HEK293 (cell line): ENCODE measurements around the gene DDX42.

ENCODE experiments used
- CTCF ChIA-PET: fragments of 350-600 bp; formaldehyde crosslinking; extraction: SDS; loops from one replicate; lab custom pipeline; 2021; ENCODE audit warnings: antibody characterized with exemption; lab: Yijun Ruan, JAX
- POLR2A ChIA-PET: fragments of 300-600 bp; formaldehyde crosslinking; extraction: SDS; loops from one replicate; lab custom pipeline; 2020; ENCODE audit warnings: antibody characterized with exemption, inconsistent platforms; lab: Yijun Ruan, JAX
- H3K27ac ChIP-seq: fragments of 200-500 bp; sonication (Bioruptor generic); 2 replicates; pipeline ENCODE4 v1.5.1; 2014; ENCODE audit warnings: low read depth, low read length, control low read depth, inconsistent platforms; ENCODE audit errors: extremely low read depth
- H3K36me3 ChIP-seq, 2 experiments: fragments of 200-500 bp in 1 of 2; sonication (Bioruptor generic) in 1 of 2; 1 replicate in 1 of 2; 2 replicates in 1 of 2; pipeline ENCODE4 v1.5.1; 2014 to 2017; ENCODE audit warnings: inconsistent platforms in 2 of 2, low read length in 2 of 2; ENCODE audit not compliant: control insufficient read depth in 2 of 2, insufficient read depth in 1 of 2
- H3K4me1 ChIP-seq: fragments of 200-500 bp; sonication (Bioruptor generic); 2 replicates; pipeline ENCODE4 v1.5.1; 2014; ENCODE audit warnings: mild to moderate bottlenecking, low read length, inconsistent platforms; ENCODE audit not compliant: control insufficient read depth, insufficient read depth
- H3K4me3 ChIP-seq: 2 replicates; pipeline ENCODE4 v1.5.1; 2011; ENCODE audit warnings: low read depth, mild to moderate bottlenecking, control low read depth, low read length, moderate library complexity
- H3K9me3 ChIP-seq: fragments of 200-500 bp; sonication (Bioruptor generic); 2 replicates; pipeline ENCODE4 v1.5.1; 2014; ENCODE audit warnings: low read depth, low read length, inconsistent platforms; ENCODE audit not compliant: control insufficient read depth, insufficient read depth
- BCL11B ChIP-seq: fragments of 450-650 bp; formaldehyde crosslinking; IDR thresholded peaks from 2 replicates; pipeline ENCODE4 v1.5.1; 2016; ENCODE audit warnings: low read depth, missing biosample characterization, missing genetic modification characterization
- IKZF3 ChIP-seq: fragments of 450-650 bp; IDR thresholded peaks from 2 replicates; pipeline ENCODE4 v1.5.0; 2018; ENCODE audit warnings: missing biosample characterization, mild to moderate bottlenecking, missing genetic modification characterization, moderate library complexity
- ZBTB48 ChIP-seq: fragments of 450-650 bp; formaldehyde crosslinking; IDR thresholded peaks from 2 replicates; pipeline ENCODE4 v1.5.1; 2016; ENCODE audit warnings: missing biosample characterization, missing genetic modification characterization
- ZBTB7A ChIP-seq: fragments of 450-650 bp; formaldehyde crosslinking; IDR thresholded peaks from 2 replicates; pipeline ENCODE4 v1.5.1; 2016; ENCODE audit warnings: low read depth, missing biosample characterization, missing genetic modification characterization
- ZNF10 ChIP-seq: fragments of 450-650 bp; formaldehyde crosslinking; IDR thresholded peaks from 2 replicates; pipeline ENCODE4 v1.5.1; 2017; ENCODE audit warnings: missing biosample characterization, missing genetic modification characterization
- ZNF148 ChIP-seq: fragments of 450-650 bp; formaldehyde crosslinking; IDR thresholded peaks from 2 replicates; pipeline ENCODE4 v1.5.0; 2017; ENCODE audit warnings: missing biosample characterization, missing genetic modification characterization, borderline replicate concordance
- ZNF18 ChIP-seq: fragments of 450-650 bp; formaldehyde crosslinking; IDR thresholded peaks from 2 replicates; pipeline ENCODE4 v1.5.1; 2016; ENCODE audit warnings: missing biosample characterization, missing genetic modification characterization
- ZNF324 ChIP-seq: fragments of 450-650 bp; formaldehyde crosslinking; IDR thresholded peaks from 2 replicates; pipeline ENCODE4 v1.5.1; 2016; ENCODE audit warnings: missing biosample characterization, missing genetic modification characterization
- ZNF354C ChIP-seq: fragments of 450-650 bp; formaldehyde crosslinking; IDR thresholded peaks from 2 replicates; pipeline ENCODE4 v1.5.1; 2016; ENCODE audit warnings: missing biosample characterization, missing genetic modification characterization, low read depth, borderline replicate concordance
- ZNF426 ChIP-seq: fragments of 450-650 bp; formaldehyde crosslinking; IDR thresholded peaks from 2 replicates; pipeline ENCODE4 v1.5.1; 2017; ENCODE audit warnings: missing biosample characterization, missing genetic modification characterization, mild to moderate bottlenecking, inconsistent platforms, moderate library complexity
- ZNF555 ChIP-seq: fragments of 450-650 bp; formaldehyde crosslinking; conservative IDR thresholded peaks from 2 replicates; pipeline ENCODE4 v1.5.1; 2017; ENCODE audit warnings: missing biosample characterization, mild to moderate bottlenecking, missing genetic modification characterization, inconsistent platforms
- ZNF660 ChIP-seq: fragments of 450-650 bp; IDR thresholded peaks from 2 replicates; pipeline ENCODE4 v1.5.1; 2018; ENCODE audit warnings: missing biosample characterization, mild to moderate bottlenecking, missing genetic modification characterization
- ZNF670 ChIP-seq: fragments of 450-650 bp; formaldehyde crosslinking; IDR thresholded peaks from 2 replicates; pipeline ENCODE4 v1.5.1; 2016; ENCODE audit warnings: missing biosample characterization, missing genetic modification characterization, low read depth
- ZSCAN23 ChIP-seq: fragments of 450-650 bp; formaldehyde crosslinking; IDR thresholded peaks from 2 replicates; pipeline ENCODE4 v1.5.1; 2016; ENCODE audit warnings: missing biosample characterization, missing genetic modification characterization
- TF ChIP-seq, protein P1 (sequence below): IDR thresholded peaks from 2 replicates; pipeline ENCODE4 v1.6.1; 2011; ENCODE audit warnings: mild to moderate bottlenecking, low read depth, low read length, borderline replicate concordance
- TF ChIP-seq, protein P2 (sequence below): fragments of 450-650 bp; IDR thresholded peaks from 2 replicates; pipeline ENCODE4 v1.5.1; 2018; ENCODE audit warnings: missing biosample characterization, missing genetic modification characterization

The DDX42 gene

GRCh38 chr17:63774141-63774968 lies at the start of gene DDX42 (continued):
- no peak for TF ChIP-seq BCL11B (tag by site-specific recombination)
- TF ChIP-seq IKZF3 (tag by site-specific recombination): no peak
- no peak for TF ChIP-seq ZNF660
- TF ChIP-seq ZNF555 (tag by site-specific recombination): no peak
- TF ChIP-seq ZNF324 (tag by site-specific recombination): no peak
- no peak for TF ChIP-seq ZBTB48 (tag by site-specific recombination)
- no peak for TF ChIP-seq ZNF354C
- TF ChIP-seq, protein P1, sequence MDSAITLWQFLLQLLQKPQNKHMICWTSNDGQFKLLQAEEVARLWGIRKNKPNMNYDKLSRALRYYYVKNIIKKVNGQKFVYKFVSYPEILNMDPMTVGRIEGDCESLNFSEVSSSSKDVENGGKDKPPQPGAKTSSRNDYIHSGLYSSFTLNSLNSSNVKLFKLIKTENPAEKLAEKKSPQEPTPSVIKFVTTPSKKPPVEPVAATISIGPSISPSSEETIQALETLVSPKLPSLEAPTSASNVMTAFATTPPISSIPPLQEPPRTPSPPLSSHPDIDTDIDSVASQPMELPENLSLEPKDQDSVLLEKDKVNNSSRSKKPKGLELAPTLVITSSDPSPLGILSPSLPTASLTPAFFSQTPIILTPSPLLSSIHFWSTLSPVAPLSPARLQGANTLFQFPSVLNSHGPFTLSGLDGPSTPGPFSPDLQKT: no peak
- no peak for TF ChIP-seq ZNF18 (tag by site-specific recombination)
- no peak for TF ChIP-seq ZSCAN23 (tag by site-specific recombination)
- no peak for TF ChIP-seq ZNF10 (tag by site-specific recombination)
- TF ChIP-seq, protein P2, sequence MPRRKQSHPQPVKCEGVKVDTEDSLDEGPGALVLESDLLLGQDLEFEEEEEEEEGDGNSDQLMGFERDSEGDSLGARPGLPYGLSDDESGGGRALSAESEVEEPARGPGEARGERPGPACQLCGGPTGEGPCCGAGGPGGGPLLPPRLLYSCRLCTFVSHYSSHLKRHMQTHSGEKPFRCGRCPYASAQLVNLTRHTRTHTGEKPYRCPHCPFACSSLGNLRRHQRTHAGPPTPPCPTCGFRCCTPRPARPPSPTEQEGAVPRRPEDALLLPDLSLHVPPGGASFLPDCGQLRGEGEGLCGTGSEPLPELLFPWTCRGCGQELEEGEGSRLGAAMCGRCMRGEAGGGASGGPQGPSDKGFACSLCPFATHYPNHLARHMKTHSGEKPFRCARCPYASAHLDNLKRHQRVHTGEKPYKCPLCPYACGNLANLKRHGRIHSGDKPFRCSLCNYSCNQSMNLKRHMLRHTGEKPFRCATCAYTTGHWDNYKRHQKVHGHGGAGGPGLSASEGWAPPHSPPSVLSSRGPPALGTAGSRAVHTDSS (tag by site-specific recombination): no peak
- TF ChIP-seq ZNF670: no peak

DNA sequence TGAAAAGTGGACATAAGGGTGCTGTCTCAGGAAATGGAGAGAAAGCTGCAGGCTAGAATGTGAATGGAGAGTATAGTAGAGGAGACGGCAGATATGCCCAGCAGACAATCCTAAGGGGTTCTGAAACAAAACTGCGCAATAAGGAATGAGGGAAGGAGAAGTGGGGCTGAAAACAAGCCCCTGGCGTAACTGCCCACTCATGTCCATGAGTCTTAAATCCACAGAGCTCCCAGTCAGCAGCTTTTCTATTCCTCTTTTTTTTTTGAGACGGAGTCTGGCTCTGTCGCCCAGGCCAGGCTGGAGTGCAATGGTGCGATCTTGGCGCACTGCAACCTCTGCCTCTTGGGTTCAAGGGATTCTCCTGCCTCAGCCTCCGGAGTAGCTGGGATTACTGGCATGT lies 38.3 kb upstream of the DDX42 start:
- no peak overlapping the region for H3K4me3 ChIP-seq
- H3K9me3 ChIP-seq: no peaks in the 10 kb centered on the region
- ChIA-PET CTCF (no interaction called here), POLR2A (interaction anchor here (1.1 to 1.4 kb wide), 2 partner anchors 38 to 40 kb away, joined by 3 read pairs; partner anchors contain the start of genes CCDC47 and DDX42)
- no peak overlapping the region for H3K27ac ChIP-seq
- TF ChIP-seq ZBTB7A (tag by site-specific recombination) (no peak), ZNF148 (no peak), ZNF426 (no peak)
- H3K4me1 ChIP-seq: peaks cover 5% of the 10 kb centered on the region; the same call in 1 of the 2 replicates
- H3K36me3 ChIP-seq: peaks cover 4 to 10% of the 10 kb centered on the region in 2 experiments; a peak in 2 of 3 replicates
